ENCODE data around the gene PSMD1.

GRCh38 chr2:231204146-231204545, 147.5 kb downstream of the PSMD1 start:
- TF ChIP-seq CTCF (conservative IDR thresholded peaks at IDR 0.05) (no peak), ZFX (IDR thresholded peaks at IDR 0.05) (no peak)

All from C4-2B (cell line).